IPS-18c (cell line): Measurements from ENCODE around the gene WDHD1.
"Not testable (repeated sequence)": the region's sequence is repeated elsewhere in the genome, so short reads cannot be mapped to it uniquely, and the experiment has no call there.

ENCODE experiments used
- H3K4me3 ChIP-seq: 2 replicates; pipeline ENCODE4 v1.7.0; 2013; ENCODE audit warnings: low read depth, mild to moderate bottlenecking, low read length, moderate library complexity; ENCODE audit not compliant: insufficient read depth
- H3K9me3 ChIP-seq: one replicate; pipeline ENCODE4 v1.6.1; 2013; ENCODE audit warnings: mild to moderate bottlenecking, low read length, moderate library complexity; ENCODE audit not compliant: control insufficient read depth, insufficient read depth

WDHD1 gene

GRCh38 chr14:55052269-55052930, 25.5 kb upstream of the WDHD1 start:
- Histone ChIP-seq H3K4me3 (peak overlapping the region; percentile 94), H3K9me3 (no peaks in the 10 kb centered on the region)

GRCh38 chr14:55051423-55052268, 24.7 kb upstream of the WDHD1 start, which contains the start of gene MAPK1IP1L:
Gene MAPK1IP1L, plus strand, starts transcription at chr14:55051647. Its CDS starts 10,037 bp downstream, at chr14:55061684.
- H3K4me3 ChIP-seq, result peak within 1 kb of the TSS; percentile 94
- no peaks in the 10 kb centered on the region for H3K9me3 ChIP-seq

- H3K4me3 ChIP-seq, result peak overlapping the region; percentile 94; the same call in 1 of the 2 replicates
These were observed 24.2 kb upstream of the WDHD1 start for GRCh38 chr14:55051165-55051422.

GRCh38 chr14:55048900-55049436, 22.1 kb upstream of the WDHD1 start:
- Histone ChIP-seq H3K9me3 (no peaks in the 10 kb centered on the region), H3K4me3 (no peak overlapping the region)

More at GRCh38 chr14:55051165-55051422, 24.2 kb upstream of the WDHD1 start:
- H3K9me3 ChIP-seq, result no peaks in the 10 kb centered on the region

- no peak overlapping the region for H3K4me3 ChIP-seq
- no peaks in the 10 kb centered on the region for H3K9me3 ChIP-seq
These were observed 20.6 kb upstream of the WDHD1 start for GRCh38 chr14:55047301-55048053.

- H3K4me3 ChIP-seq, result no peak overlapping the region
- no peaks in the 10 kb centered on the region for H3K9me3 ChIP-seq
These were observed 18.2 kb upstream of the WDHD1 start for GRCh38 chr14:55045087-55045486.

- no peaks in the 10 kb centered on the region for H3K9me3 ChIP-seq
- H3K4me3 ChIP-seq, result no peak overlapping the region
These were observed 16.6 kb upstream of the WDHD1 start for GRCh38 chr14:55043528-55043927.

GRCh38 chr14:55038708-55039107, 11.8 kb upstream of the WDHD1 start:
- no peak overlapping the region for H3K4me3 ChIP-seq
- H3K9me3 ChIP-seq, result no peaks in the 10 kb centered on the region

GRCh38 chr14:55037995-55038394, 11.1 kb upstream of the WDHD1 start:
- H3K4me3 ChIP-seq, H3K9me3 ChIP-seq: not testable (repeated sequence)

GRCh38 chr14:55031190-55031589, 4.3 kb upstream of the WDHD1 start:
- Histone ChIP-seq H3K4me3 (no peak overlapping the region), H3K9me3 (no peaks in the 10 kb centered on the region)

- H3K9me3 ChIP-seq, result no peaks in the 10 kb centered on the region
- H3K4me3 ChIP-seq, result peak overlapping the region; percentile 93; the same call in 1 of the 2 replicates
These were observed 1.6 kb upstream of the WDHD1 start for GRCh38 chr14:55028476-55028875.

GRCh38 chr14:55028066-55028465, 1.2 kb upstream of the WDHD1 start:
- Histone ChIP-seq H3K4me3 (peak overlapping the region; percentile 93), H3K9me3 (no peaks in the 10 kb centered on the region)

GRCh38 chr14:55026441-55026792, 482 bp downstream of the WDHD1 start:
- Histone ChIP-seq H3K9me3 (no peaks in the 10 kb centered on the region), H3K4me3 (peak overlapping the region; percentile 93)

- Histone ChIP-seq H3K9me3 (no peaks in the 10 kb centered on the region), H3K4me3 (peak overlapping the region; percentile 93)
These were observed 951 bp downstream of the WDHD1 start for GRCh38 chr14:55025948-55026347.

GRCh38 chr14:55024365-55024764, 2.5 kb downstream of the WDHD1 start:
- H3K4me3 ChIP-seq, H3K9me3 ChIP-seq: not testable (repeated sequence)

GRCh38 chr14:55019968-55020554, 6.8 kb downstream of the WDHD1 start:
- Histone ChIP-seq H3K9me3 (no peaks in the 10 kb centered on the region), H3K4me3 (no peak overlapping the region)

- H3K4me3 ChIP-seq, result no peak overlapping the region
- H3K9me3 ChIP-seq, result no peaks in the 10 kb centered on the region
These were observed 11.9 kb downstream of the WDHD1 start for GRCh38 chr14:55015006-55015405.
